ENCODE results near the gene UGT1A3.

GRCh38 chr2:233740870-233741269, 12.0 kb downstream of the UGT1A3 start:
- TF ChIP-seq CTCF (IDR thresholded peaks at IDR 0.05; ENCODE audit: insufficient read depth, low read length) (no peak), POLR2AphosphoS5 (IDR thresholded peaks at IDR 0.05; ENCODE audit: low read depth) (no peak)
